A549 treated with dexamethasone at 1 μM for 4 hours (cell line): Measurements from ENCODE around the gene CCR5. TPM values are rescaled to one million over a fixed set of nuclear protein-coding genes. Genes with fewer than 3 reads are reported as not detected.

Experiments
- total RNA-seq: library from RNA; stranded (reverse); fragments of 200-300 nt; extraction: Qiagen RNA extraction; gene quantifications from 5 replicates; pipeline ENCODE4 v1.2.3, GENCODE V29; 2022

The CCR5 gene
- total RNA-seq: not detected in 5 replicates

GRCh38 chr3:46370839-46371518 is at the start of gene CCR5:
Gene CCR5 (plus strand): TSS chr3:46370946. CDS start chr3:46372903, 1,957 bp downstream.

GRCh38 chr3:46353647-46354410 is 16.9 kb upstream of the CCR5 start, which contains the start of gene CCR2:
Gene CCR2 (plus strand): TSS chr3:46354111. CDS start chr3:46357528, 3,417 bp downstream.

GRCh38 chr3:46406788-46407611 is 36.3 kb downstream of the CCR5 start, which contains the start of the genes CCR5AS and CCRL2:
Gene CCR5AS (minus strand): TSS chr3:46407066.
Gene CCRL2 (plus strand): TSS chr3:46407259. CDS start chr3:46408080, 821 bp downstream.

Other genes starting within 250 kb of the CCR5 start
- gene CCR1, start 162.6 kb upstream of the CCR5 start, total RNA-seq: not detected in 5 replicates
- gene CCR3, start 128.5 kb upstream of the CCR5 start, total RNA-seq: not detected in 5 replicates
- gene CCR2, start 16.8 kb upstream of the CCR5 start, total RNA-seq: not detected in 5 replicates
- 0.08 to 0.11 TPM (median 0.09 TPM) in 4 of 5 replicates, not detected in the other for gene CCRL2, start 36.3 kb downstream of the CCR5 start, total RNA-seq
- not detected in 5 replicates for gene LTF, start 94.0 kb downstream of the CCR5 start, total RNA-seq
- not detected in 5 replicates for gene RTP3, start 127.0 kb downstream of the CCR5 start, total RNA-seq
- not detected in 5 replicates for gene LRRC2, start 195.4 kb downstream of the CCR5 start, total RNA-seq
- gene FAM240A, start 241.6 kb downstream of the CCR5 start, total RNA-seq: not detected in 5 replicates